IMR-90 (cell line): ENCODE measurements around the gene TMEM245. TPM values are rescaled to one million over a fixed set of nuclear protein-coding genes. Genes with fewer than 3 reads are reported as not detected.

Experiments
- ATAC-seq: fragments of 200-7000 bp; cut with Tn5 transposase; 2 replicates; pipeline ENCODE4 v1.9.1; 2020; ENCODE audit warnings: low read depth, mild to moderate bottlenecking, moderate library complexity
- BruUV-seq: library from RNA; stranded (reverse); fragments of 400-500 nt; replicated peaks from 2 replicates; lab custom pipeline; 2021; lab: Mats Ljungman, UMichigan
- CTCF ChIA-PET: fragments of 300-600 bp; formaldehyde crosslinking; extraction: SDS; loops from one replicate; lab custom pipeline; 2021; ENCODE audit warnings: antibody characterized with exemption; lab: Yijun Ruan, JAX
- POLR2A ChIA-PET: fragments of 300-600 bp; sonication (Branson Sonifier 250); formaldehyde crosslinking; loops from one replicate; lab custom pipeline; 2022; ENCODE audit warnings: antibody characterized with exemption; ENCODE audit not compliant: unreplicated experiment; lab: Charles Lee
- DNase-seq: peaks from one replicate; pipeline ENCODE4 v3.0.0; 2013
- H2AFZ ChIP-seq: replicated peaks from 2 replicates; pipeline ENCODE3; 2013; ENCODE audit warnings: low read length, mild to moderate bottlenecking; ENCODE audit not compliant: poor library complexity
- H2AK5ac ChIP-seq: 2 replicates; pipeline ENCODE4 v1.6.1; 2013; ENCODE audit warnings: low read depth, low read length, inconsistent platforms
- H2AK9ac ChIP-seq: replicated peaks from 2 replicates; pipeline ENCODE3; 2013; ENCODE audit warnings: mild to moderate bottlenecking, low read depth, low read length, moderate library complexity; ENCODE audit not compliant: poor library complexity
- H2BK120ac ChIP-seq: 2 replicates; pipeline ENCODE4 v1.6.1; 2013; ENCODE audit warnings: low read depth, low read length, inconsistent platforms
- H2BK15ac ChIP-seq: 3 replicates; pipeline ENCODE4 v1.6.1; 2013; ENCODE audit warnings: low read depth, low read length, inconsistent platforms
- H2BK20ac ChIP-seq: 2 replicates; pipeline ENCODE4 v1.6.1; 2013; ENCODE audit warnings: low read depth, mild to moderate bottlenecking, inconsistent platforms, low read length, moderate library complexity
- H2BK5ac ChIP-seq: 2 replicates; pipeline ENCODE4 v1.6.1; 2013; ENCODE audit warnings: mild to moderate bottlenecking, low read depth, low read length, inconsistent platforms; ENCODE audit not compliant: poor library complexity, severe bottlenecking
- H3K14ac ChIP-seq: replicated peaks from 2 replicates; pipeline ENCODE4 v1.6.1; 2013; ENCODE audit warnings: low read depth, low read length, inconsistent platforms
- H3K18ac ChIP-seq: 2 replicates; pipeline ENCODE4 v1.6.1; 2013; ENCODE audit warnings: low read depth, low read length, control low read depth
- H3K23ac ChIP-seq: 2 replicates; pipeline ENCODE4 v1.6.1; 2013; ENCODE audit warnings: low read depth, low read length, inconsistent platforms
- H3K27ac ChIP-seq: 2 replicates; pipeline ENCODE4 v1.5.1; 2013; ENCODE audit warnings: mild to moderate bottlenecking, control low read depth, low read length; ENCODE audit not compliant: insufficient read depth
- H3K27me3 ChIP-seq: 2 replicates; pipeline ENCODE4 v1.6.1; 2013; ENCODE audit warnings: low read length; ENCODE audit not compliant: control insufficient read depth, insufficient read depth
- H3K36me3 ChIP-seq: 2 replicates; pipeline ENCODE4 v1.6.1; 2013; ENCODE audit warnings: low read length, mixed read lengths; ENCODE audit not compliant: control insufficient read depth, insufficient read depth
- H3K4ac ChIP-seq: 2 replicates; pipeline ENCODE4 v1.6.1; 2013; ENCODE audit warnings: low read depth, low read length, inconsistent platforms
- H3K4me1 ChIP-seq: 2 replicates; pipeline ENCODE4 v1.6.1; 2013; ENCODE audit warnings: low read length, mixed read lengths; ENCODE audit not compliant: control insufficient read depth, insufficient read depth
- H3K4me2 ChIP-seq: 2 replicates; pipeline ENCODE4 v1.6.1; 2013; ENCODE audit warnings: low read depth, mild to moderate bottlenecking, control low read depth, low read length, moderate library complexity
- H3K4me3 ChIP-seq: 2 replicates; pipeline ENCODE4 v1.5.1; 2013; ENCODE audit warnings: low read depth, mild to moderate bottlenecking, control low read depth, low read length, moderate library complexity; ENCODE audit not compliant: insufficient read depth
- H3K56ac ChIP-seq: 2 replicates; pipeline ENCODE4 v1.6.1; 2013; ENCODE audit warnings: low read length, inconsistent platforms; ENCODE audit not compliant: insufficient read depth; ENCODE audit errors: extremely low read depth
- H3K79me1 ChIP-seq, 2 experiments: 2 replicates each; pipeline ENCODE4 v1.6.1; 2013; ENCODE audit warnings: low read length in 2 of 2, inconsistent platforms in 1 of 2, low read depth in 1 of 2
- H3K9ac ChIP-seq: 2 replicates; pipeline ENCODE4 v1.6.1; 2013; ENCODE audit warnings: low read depth, low read length, control low read depth
- H3K9me1 ChIP-seq: 2 replicates; pipeline ENCODE4 v1.6.1; 2013; ENCODE audit warnings: low read length, inconsistent platforms; ENCODE audit not compliant: insufficient read depth
- H3K9me3 ChIP-seq: 2 replicates; pipeline ENCODE4 v1.6.1; 2013; ENCODE audit warnings: low read length; ENCODE audit not compliant: control insufficient read depth, insufficient read depth
- H4K20me1 ChIP-seq: 2 replicates; pipeline ENCODE4 v1.6.1; 2013; ENCODE audit warnings: low read length, inconsistent platforms; ENCODE audit not compliant: insufficient read depth
- H4K5ac ChIP-seq: 2 replicates; pipeline ENCODE4 v1.6.1; 2013; ENCODE audit warnings: mild to moderate bottlenecking, low read depth, low read length, control low read depth
- H4K8ac ChIP-seq, 2 experiments: 2 replicates each; pipeline ENCODE4 v1.6.1; 2013; ENCODE audit warnings: low read depth in 2 of 2, low read length in 2 of 2, control low read depth in 1 of 2, inconsistent platforms in 1 of 2
- H4K91ac ChIP-seq: 2 replicates; pipeline ENCODE4 v1.6.1; 2013; ENCODE audit warnings: low read depth, low read length, inconsistent platforms; ENCODE audit not compliant: insufficient read depth
- BHLHE40 ChIP-seq: fragments of 150-350 bp; IDR thresholded peaks from 2 replicates; pipeline ENCODE4 v1.6.1; 2016; ENCODE audit warnings: mild to moderate bottlenecking, low read depth, low read length
- CHD1 ChIP-seq: IDR thresholded peaks from 2 replicates; pipeline ENCODE4 v1.6.1; 2012; ENCODE audit warnings: low read depth, low read length, improper control_type of control experiment
- ELK1 ChIP-seq: fragments of 150-350 bp; IDR thresholded peaks from 2 replicates; pipeline ENCODE4 v1.6.1; 2016; ENCODE audit warnings: low read depth, mild to moderate bottlenecking, low read length, moderate library complexity, borderline replicate concordance
- FOS ChIP-seq: fragments of 150-350 bp; IDR thresholded peaks from 2 replicates; pipeline ENCODE4 v1.6.1; 2016; ENCODE audit warnings: low read depth, low read length
- MAFK ChIP-seq: IDR thresholded peaks from 2 replicates; pipeline ENCODE4 v1.6.1; 2012; ENCODE audit warnings: low read depth, low read length, improper control_type of control experiment
- MXI1 ChIP-seq: IDR thresholded peaks from 2 replicates; pipeline ENCODE4 v1.6.1; 2012; ENCODE audit warnings: low read depth, mild to moderate bottlenecking, low read length, moderate library complexity, borderline replicate concordance
- NFE2L2 ChIP-seq: fragments of 150-350 bp; IDR thresholded peaks from 2 replicates; pipeline ENCODE4 v1.6.1; 2016; ENCODE audit warnings: low read depth, mild to moderate bottlenecking, low read length
- RAD21 ChIP-seq: IDR thresholded peaks from 2 replicates; pipeline ENCODE4 v1.6.1; 2012; ENCODE audit warnings: low read length, improper control_type of control experiment
- RCOR1 ChIP-seq: IDR thresholded peaks from 2 replicates; pipeline ENCODE4 v1.6.1; 2012; ENCODE audit warnings: mild to moderate bottlenecking, low read length, improper control_type of control experiment; ENCODE audit not compliant: insufficient replicate concordance
- RFX5 ChIP-seq: IDR thresholded peaks from 2 replicates; pipeline ENCODE4 v1.8.0; 2012; ENCODE audit warnings: low read depth, mild to moderate bottlenecking, low read length, moderate library complexity
- SMC3 ChIP-seq: fragments of 150-350 bp; IDR thresholded peaks from 2 replicates; pipeline ENCODE4 v1.6.1; 2016; ENCODE audit warnings: low read depth, mild to moderate bottlenecking, antibody characterized with exemption, low read length, moderate library complexity
- WGBS, 2 experiments: methylation state at CpG; one replicate each; pipeline versions ENCODE4 v1.1.5 to v1.1.7; 2013; ENCODE audit warnings: missing lambda C conversion rate in 2 of 2; ENCODE audit not compliant: insufficient read length in 1 of 2; ENCODE audit errors: extremely low coverage in 2 of 2; 5-methylcytosine and 5-hydroxymethylcytosine counted together
- dilution Hi-C: fragments of 300-500 bp; cut with HindIII; formaldehyde crosslinking; loops from one replicate; pipeline ENCODE4 v1.14.3; 2018; ENCODE audit warnings: low sequenced_read_pairs; ENCODE audit not compliant: unreplicated experiment
- in situ Hi-C: fragments of 300-500 bp; cut with MboI; formaldehyde crosslinking; loops from 3 replicates; pipeline ENCODE4 v1.14.3; 2019; ENCODE audit warnings: low sequenced_read_pairs, inconsistent platforms, mixed read lengths
- intact Hi-C: fragments of 100-400 bp; cut with micrococcal nuclease; formaldehyde crosslinking; loops from 2 replicates; pipeline ENCODE4 v1.10.0; 2022
- polyA plus RNA-seq, 3 experiments: library from polyadenylated mRNA; depleted of rRNA; stranded (reverse); fragments of >200 nt; gene quantifications; 2 replicates each; pipeline ENCODE4 v1.2.3, GENCODE V29; 2012; ENCODE audit warnings: low replicate concordance in 1 of 3
- total RNA-seq: library from RNA; depleted of rRNA; stranded (reverse); fragments of >200 nt; gene quantifications from 2 replicates; pipeline ENCODE4 v1.2.3, GENCODE V29; 2012

Gene TMEM245
- total and polyA plus RNA-seq, 2 of the 4 experiments (the other 2 are of a cell fraction) = 24.8 to 57.9 TPM

- TF ChIP-seq ELK1 = no peak
Measured at GRCh38 chr9:109166771-109167601, 47.2 kb upstream of the TMEM245 start, which contains the start of gene FRRS1L (continued).

DNA sequence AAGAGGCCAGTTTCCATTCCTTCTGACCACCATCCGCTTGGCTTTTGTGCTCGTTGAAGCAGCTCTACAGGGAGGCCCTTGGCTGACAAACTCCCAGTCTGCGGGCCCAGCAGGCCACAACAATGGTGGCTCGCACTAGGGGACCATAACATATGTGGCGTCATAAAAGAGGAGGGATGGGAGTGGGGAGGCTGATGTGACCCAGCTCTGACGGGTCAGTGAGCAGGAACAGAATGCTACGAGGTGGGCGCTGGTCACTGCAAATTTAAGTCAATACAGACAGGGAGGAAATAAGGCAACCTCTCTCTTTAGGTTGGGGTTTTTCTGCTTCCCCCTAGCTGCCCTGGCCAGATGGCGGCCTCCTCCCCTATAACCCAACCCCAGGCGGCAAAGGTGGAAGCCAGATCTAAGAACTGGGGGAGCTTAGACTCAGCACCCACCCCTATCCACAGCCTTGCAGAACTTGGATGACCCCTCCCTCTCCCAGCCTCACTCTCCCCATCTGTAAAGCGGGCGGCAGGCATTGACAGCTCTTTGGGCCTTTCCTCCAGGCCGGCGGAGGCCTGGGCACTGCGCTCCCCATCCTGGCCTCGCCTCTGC lies 46.5 kb upstream of the TMEM245 start:
- peaks cover 2% of the 10 kb centered on the region for H3K9me3 ChIP-seq
- H2BK20ac ChIP-seq = no peak overlapping the region
- ChIA-PET POLR2A (no interaction called here), CTCF (no interaction called here)
- TF ChIP-seq MXI1 (no peak), FOS (no peak), CHD1 (no peak), RFX5 (no peak), RCOR1 (no peak), ELK1 (no peak), NFE2L2 (no peak), MAFK (no peak), SMC3 (no peak), BHLHE40 (no peak), RAD21 (no peak)
- no peak overlapping the region for H2AK9ac ChIP-seq
- H2BK5ac ChIP-seq = no peak overlapping the region
- no peak overlapping the region for H4K5ac ChIP-seq
- no peak overlapping the region for H3K18ac ChIP-seq
- H2AFZ ChIP-seq = no peak overlapping the region
- ATAC-seq (no peak), DNase-seq (no peak)
- dilution Hi-C loops = no loop called here
- in situ Hi-C loops = loop anchor here (10.0 kb wide), 1 partner anchor 61 kb away; no protein-coding TSS in a partner anchor
- intact Hi-C loops = no loop called here
- H4K20me1 ChIP-seq = no peaks in the 10 kb centered on the region
- H3K4me1 ChIP-seq = no peaks in the 10 kb centered on the region
- no peaks in the 10 kb centered on the region for H3K9me1 ChIP-seq
- peaks cover 46% of the 10 kb centered on the region for H3K27me3 ChIP-seq
- no TSS peak for BruUV-seq
- H3K36me3 ChIP-seq = no peaks in the 10 kb centered on the region
- 57% methylated on average over 2 of the region's 16 CpGs; no CpG with 5 or more reads in 1 of the 2 experiments for WGBS, 2 experiments
- H3K4me2 ChIP-seq = no peak overlapping the region
- H3K4me3 ChIP-seq = no peak overlapping the region
- no peak overlapping the region for H3K27ac ChIP-seq
- H3K56ac ChIP-seq = no peak overlapping the region
- H3K14ac ChIP-seq = no peak overlapping the region
- no peak overlapping the region for H3K23ac ChIP-seq
- no peak overlapping the region for H2BK15ac ChIP-seq
- H3K4ac ChIP-seq = no peak overlapping the region
- no peak overlapping the region for H3K9ac ChIP-seq
- no peak overlapping the region for H2AK5ac ChIP-seq
- H2BK120ac ChIP-seq = no peak overlapping the region
- H4K91ac ChIP-seq = no peak overlapping the region
- H3K79me1 ChIP-seq = no peaks in the 10 kb centered on the region
- H4K8ac ChIP-seq = no peak overlapping the region
